ENCODE results near the gene ZBTB47.

DNA sequence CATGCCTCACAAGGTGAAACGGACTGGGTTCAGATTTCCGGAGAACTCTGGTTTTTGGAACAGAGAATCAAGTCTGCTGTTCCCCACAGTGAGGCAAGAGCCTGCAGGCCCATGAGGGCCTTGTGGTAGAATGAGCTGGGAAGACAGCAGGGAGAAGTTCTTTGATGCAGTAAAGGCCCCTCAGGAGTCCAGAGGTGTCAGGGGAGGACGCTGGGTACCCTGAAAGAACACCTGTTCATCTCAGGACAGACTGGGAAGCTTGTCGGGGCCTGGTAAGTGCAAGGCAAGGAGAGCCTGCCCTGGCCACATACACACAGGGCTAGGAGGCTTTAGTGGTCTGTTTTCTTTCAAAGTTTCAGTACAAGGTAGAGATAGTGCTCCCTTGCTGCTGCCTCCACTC lies 3.7 kb upstream of the ZBTB47 start:
- TF ChIP-seq, protein P1, sequence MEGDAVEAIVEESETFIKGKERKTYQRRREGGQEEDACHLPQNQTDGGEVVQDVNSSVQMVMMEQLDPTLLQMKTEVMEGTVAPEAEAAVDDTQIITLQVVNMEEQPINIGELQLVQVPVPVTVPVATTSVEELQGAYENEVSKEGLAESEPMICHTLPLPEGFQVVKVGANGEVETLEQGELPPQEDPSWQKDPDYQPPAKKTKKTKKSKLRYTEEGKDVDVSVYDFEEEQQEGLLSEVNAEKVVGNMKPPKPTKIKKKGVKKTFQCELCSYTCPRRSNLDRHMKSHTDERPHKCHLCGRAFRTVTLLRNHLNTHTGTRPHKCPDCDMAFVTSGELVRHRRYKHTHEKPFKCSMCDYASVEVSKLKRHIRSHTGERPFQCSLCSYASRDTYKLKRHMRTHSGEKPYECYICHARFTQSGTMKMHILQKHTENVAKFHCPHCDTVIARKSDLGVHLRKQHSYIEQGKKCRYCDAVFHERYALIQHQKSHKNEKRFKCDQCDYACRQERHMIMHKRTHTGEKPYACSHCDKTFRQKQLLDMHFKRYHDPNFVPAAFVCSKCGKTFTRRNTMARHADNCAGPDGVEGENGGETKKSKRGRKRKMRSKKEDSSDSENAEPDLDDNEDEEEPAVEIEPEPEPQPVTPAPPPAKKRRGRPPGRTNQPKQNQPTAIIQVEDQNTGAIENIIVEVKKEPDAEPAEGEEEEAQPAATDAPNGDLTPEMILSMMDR (IDR thresholded peaks at IDR 0.05; ENCODE audit: low read depth, low read length) = no peak
- no peak for TF ChIP-seq POLR2A (IDR thresholded peaks at IDR 0.05; ENCODE audit: extremely low read depth, insufficient read length)
- TF ChIP-seq, protein P2, sequence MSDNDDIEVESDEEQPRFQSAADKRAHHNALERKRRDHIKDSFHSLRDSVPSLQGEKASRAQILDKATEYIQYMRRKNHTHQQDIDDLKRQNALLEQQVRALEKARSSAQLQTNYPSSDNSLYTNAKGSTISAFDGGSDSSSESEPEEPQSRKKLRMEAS (IDR thresholded peaks at IDR 0.05; ENCODE audit: low read depth, low read length) = no peak
- TF ChIP-seq MYC (IDR thresholded peaks at IDR 0.05; ENCODE audit: low read depth, low read length) = no peak

Measured in NB4 (cell line).